Lower leg skin (tissue), 3 donors: ENCODE results near the gene UMAD1.

ENCODE experiments used
- CTCF ChIP-seq, 3 donors: fragments of 450-650 bp; IDR thresholded peaks; one replicate each; pipeline ENCODE4 v1.5.1; 2016; ENCODE audit warnings: antibody characterized with exemption in 3 of 3, mild to moderate bottlenecking in 3 of 3, moderate library complexity in 2 of 3
- POLR2A ChIP-seq, 2 donors: fragments of 450-650 bp; IDR thresholded peaks; one replicate each; pipeline ENCODE4 v1.6.1; 2016 to 2017; ENCODE audit warnings: antibody characterized with exemption in 2 of 2, mild to moderate bottlenecking in 1 of 2, moderate library complexity in 1 of 2

- no peak for TF ChIP-seq CTCF (IDR thresholded peaks at IDR 0.05)
- TF ChIP-seq POLR2A (IDR thresholded peaks at IDR 0.05) = no peak
Observed at GRCh38 chr7:7681936-7682329, 41.4 kb downstream of the UMAD1 start.
